ENCODE measurements around the gene CARNS1.
A peak's percentile ranks its signal among the peaks of the same experiment; 100 is the strongest.

The CARNS1 gene

DNA sequence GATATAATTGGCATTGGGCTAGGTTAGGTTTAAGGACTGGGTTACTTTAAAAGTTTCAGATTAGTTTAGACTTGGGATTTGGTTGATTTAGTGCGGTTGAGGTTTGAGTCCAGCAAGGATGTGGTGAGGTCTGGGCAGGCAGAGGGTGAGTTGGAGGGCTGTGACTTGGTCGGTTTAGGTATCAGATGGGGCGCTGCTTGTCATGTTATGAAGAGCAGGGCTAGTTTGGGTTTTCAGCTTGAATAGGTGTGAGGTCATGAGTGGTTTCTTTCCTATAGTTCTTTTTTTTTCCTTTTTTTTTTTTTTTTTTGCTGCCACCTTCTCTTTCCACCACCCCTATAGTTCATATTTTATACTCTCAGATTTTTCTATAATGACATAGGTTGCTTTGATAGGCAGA is 46.9 kb upstream of the CARNS1 start:
- TF ChIP-seq, protein P1, sequence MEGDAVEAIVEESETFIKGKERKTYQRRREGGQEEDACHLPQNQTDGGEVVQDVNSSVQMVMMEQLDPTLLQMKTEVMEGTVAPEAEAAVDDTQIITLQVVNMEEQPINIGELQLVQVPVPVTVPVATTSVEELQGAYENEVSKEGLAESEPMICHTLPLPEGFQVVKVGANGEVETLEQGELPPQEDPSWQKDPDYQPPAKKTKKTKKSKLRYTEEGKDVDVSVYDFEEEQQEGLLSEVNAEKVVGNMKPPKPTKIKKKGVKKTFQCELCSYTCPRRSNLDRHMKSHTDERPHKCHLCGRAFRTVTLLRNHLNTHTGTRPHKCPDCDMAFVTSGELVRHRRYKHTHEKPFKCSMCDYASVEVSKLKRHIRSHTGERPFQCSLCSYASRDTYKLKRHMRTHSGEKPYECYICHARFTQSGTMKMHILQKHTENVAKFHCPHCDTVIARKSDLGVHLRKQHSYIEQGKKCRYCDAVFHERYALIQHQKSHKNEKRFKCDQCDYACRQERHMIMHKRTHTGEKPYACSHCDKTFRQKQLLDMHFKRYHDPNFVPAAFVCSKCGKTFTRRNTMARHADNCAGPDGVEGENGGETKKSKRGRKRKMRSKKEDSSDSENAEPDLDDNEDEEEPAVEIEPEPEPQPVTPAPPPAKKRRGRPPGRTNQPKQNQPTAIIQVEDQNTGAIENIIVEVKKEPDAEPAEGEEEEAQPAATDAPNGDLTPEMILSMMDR (IDR thresholded peaks at IDR 0.05; ENCODE audit: insufficient read depth, low read depth, low read length, missing control alignments): no peak
- no peak overlapping the region for H3K4me3 ChIP-seq (ENCODE audit: low read depth, low read length)
- DNase-seq (ENCODE audit: low read depth): peak; percentile 72

DNA sequence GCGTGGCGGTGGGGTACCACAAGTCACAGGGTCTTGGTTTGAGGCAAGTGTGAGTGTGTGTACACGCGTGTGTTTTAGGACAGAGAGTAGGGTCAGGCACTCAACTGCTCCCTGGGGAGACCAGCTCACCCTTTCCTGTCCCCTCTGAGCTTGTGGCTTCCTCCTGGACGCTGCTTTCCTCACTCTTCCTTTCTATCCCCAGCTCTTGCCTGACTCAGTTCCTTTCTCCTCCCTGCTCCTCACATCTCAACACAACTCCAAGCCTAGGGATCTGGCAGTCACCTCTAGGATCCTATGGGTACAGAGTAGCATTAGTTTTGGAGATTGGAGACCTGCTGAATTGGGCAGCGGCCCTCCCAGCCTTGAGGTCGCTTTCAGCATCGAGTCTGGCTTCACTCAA is 46.2 kb upstream of the CARNS1 start:
- DNase-seq (ENCODE audit: low read depth): no peak
- TF ChIP-seq, protein P1 (IDR thresholded peaks at IDR 0.05; ENCODE audit: insufficient read depth, low read depth, low read length, missing control alignments): no peak
- no peak overlapping the region for H3K4me3 ChIP-seq (ENCODE audit: low read depth, low read length)

DNA sequence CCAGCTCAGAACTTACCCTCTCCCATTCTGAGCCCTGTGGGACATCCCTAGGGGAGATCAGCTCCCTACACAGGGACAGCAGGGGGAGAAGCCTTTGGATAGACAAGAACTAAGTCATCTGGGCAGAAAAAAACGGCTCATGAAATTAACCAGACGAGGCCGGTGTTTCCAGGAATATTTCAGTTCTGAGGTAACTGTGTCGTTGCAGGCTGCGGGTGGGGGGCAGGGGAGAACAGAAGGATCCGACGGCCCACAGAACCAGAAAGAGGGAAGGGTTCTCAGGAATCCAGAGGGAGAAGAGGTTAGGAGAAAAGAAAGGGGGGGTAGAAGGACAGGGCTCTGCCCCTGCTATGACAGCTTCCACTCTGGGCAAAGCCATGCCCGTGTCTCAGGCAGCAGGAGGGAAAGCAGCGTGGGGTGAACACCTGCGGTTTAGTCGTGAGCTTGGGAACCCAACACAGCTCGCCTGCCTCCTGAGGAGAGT is 45.6 kb upstream of the CARNS1 start:
- TF ChIP-seq, protein P1 (IDR thresholded peaks at IDR 0.05; ENCODE audit: insufficient read depth, low read depth, low read length, missing control alignments): no peak
- no peak overlapping the region for H3K4me3 ChIP-seq (ENCODE audit: low read depth, low read length)
- no peak for DNase-seq (ENCODE audit: low read depth)

DNA sequence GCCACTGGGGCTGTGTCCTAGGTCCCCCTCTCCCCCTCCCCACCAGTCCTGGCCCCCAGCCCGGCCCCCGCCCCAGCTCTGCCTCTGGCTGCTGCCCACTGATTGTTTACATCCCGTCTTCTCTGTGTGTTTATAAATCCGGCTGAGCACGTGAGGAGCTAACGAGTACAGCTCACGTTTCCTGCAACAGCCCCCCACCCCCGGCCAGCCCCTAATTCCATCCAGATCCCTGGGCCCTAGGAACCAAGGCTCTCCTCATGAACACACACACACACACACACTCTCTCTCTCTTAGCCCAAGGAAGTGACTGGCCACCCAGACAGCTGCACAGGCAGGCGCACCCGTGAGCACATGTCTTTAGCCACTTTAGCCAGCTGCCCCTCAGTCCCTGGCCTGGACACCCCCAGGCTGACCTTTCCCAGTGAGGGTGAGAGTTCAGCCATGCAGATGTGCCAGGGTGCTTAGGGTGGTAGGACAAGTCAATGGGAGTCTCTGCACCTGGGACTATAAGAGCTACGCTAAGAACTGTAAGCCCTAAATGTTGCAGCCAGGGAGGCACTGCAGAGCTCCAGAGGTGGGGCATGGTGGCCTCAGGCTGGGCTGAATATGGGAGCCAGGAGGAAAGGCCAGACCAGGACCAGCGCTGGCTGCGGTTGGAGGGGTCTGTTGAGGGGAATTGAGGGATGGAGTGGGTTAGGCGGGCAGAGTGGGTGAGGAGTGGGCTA is 45.0 kb upstream of the CARNS1 start:
- no peak for DNase-seq (ENCODE audit: low read depth)
- no peak overlapping the region for H3K4me3 ChIP-seq (ENCODE audit: low read depth, low read length)
- TF ChIP-seq, protein P1 (IDR thresholded peaks at IDR 0.05; ENCODE audit: insufficient read depth, low read depth, low read length, missing control alignments): no peak

DNA sequence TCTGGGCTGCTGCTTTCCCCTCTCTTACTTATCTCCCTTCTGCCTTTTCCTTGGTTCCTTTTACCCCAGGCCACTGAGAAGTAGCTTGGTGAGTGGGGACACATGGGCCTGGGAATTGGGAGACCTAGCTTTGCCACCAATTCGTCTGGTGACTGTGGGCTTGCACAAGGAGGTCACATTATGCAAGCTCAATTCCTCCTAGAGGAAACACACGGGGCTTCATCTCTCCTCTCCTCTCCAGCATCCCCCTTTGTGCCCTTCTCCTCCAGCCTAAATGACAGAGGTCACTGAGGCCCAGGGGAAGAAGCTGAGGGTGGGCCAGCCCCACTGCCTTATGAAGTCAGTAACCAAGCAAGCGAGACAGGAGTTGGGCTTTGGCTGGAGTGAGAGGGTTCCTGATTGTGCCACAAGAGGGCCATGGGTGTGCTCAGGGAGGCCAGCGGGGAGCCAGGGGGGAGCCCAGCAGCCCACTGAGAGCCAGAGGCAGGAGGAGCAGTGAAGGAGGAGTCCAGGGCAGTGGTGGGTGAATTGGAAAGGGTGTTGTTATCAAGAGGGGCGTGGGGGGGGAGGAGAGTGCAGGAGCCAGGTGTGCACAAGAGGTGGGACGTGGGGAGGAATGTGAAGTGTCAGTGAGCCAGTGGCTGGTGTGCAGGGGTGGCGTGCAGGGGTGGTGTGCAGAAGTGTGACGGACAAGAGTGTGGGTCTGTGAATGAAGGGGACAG is 44.1 kb upstream of the CARNS1 start:
- no peak overlapping the region for H3K4me3 ChIP-seq (ENCODE audit: low read depth, low read length)

DNA sequence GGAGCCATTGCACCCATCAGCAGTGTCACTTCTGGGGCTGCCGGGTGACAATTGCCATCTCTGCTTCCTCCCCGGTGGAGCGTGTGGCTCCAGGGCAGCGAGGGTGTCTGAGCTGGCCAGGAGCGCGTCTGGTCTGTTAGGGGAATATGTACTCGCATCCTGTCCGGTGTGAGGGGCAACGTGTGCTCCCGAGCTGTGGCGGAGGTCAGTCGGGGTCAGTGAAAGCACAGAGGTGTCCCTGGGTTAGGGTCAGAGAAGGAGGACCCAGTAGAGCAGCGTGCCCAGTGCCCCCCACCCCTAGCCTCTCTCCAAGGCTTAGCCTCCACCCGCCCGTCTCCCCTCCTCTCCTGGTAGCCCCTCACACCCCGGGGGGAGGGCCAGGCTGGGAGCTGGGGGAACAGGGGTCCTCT is 43.6 kb upstream of the CARNS1 start:
- H3K4me3 ChIP-seq (ENCODE audit: low read depth, low read length): peak overlapping the region; percentile 18
- TF ChIP-seq, protein P1 (IDR thresholded peaks at IDR 0.05; ENCODE audit: insufficient read depth, low read depth, low read length, missing control alignments): no peak
- no peak for DNase-seq (ENCODE audit: low read depth)

More for the DNA sequence above, 44.1 kb upstream of the CARNS1 start:
- DNase-seq (ENCODE audit: low read depth): peak; percentile 55
- TF ChIP-seq, protein P1 (IDR thresholded peaks at IDR 0.05; ENCODE audit: insufficient read depth, low read depth, low read length, missing control alignments): peak; percentile 35
